Astrocyte (in vitro differentiated cells and primary cell): ENCODE data around the gene SCNN1B. TPM values are rescaled to one million over a fixed set of nuclear protein-coding genes. Genes with fewer than 3 reads are reported as not detected.

Experiments
- DNase-seq: peaks from one replicate; pipeline ENCODE4 v3.0.0-alpha.2; 2010; ENCODE audit warnings: low read depth
- FAIRE-seq: peaks from 2 replicates; lab custom pipeline; 2011; peaks lifted over from hg19 to GRCh38; lab: Jason Lieb, UNC
- H2AFZ ChIP-seq: 2 replicates; pipeline ENCODE4 v1.6.0; 2012; ENCODE audit warnings: low read depth, low read length, inconsistent platforms
- H3K27ac ChIP-seq: 2 replicates; pipeline ENCODE4 v1.5.1; 2011; ENCODE audit warnings: low read depth, low read length, inconsistent platforms
- H3K27me3 ChIP-seq: 2 replicates; pipeline ENCODE4 v1.6.0; 2011; ENCODE audit warnings: low read length, inconsistent platforms; ENCODE audit not compliant: insufficient read depth
- H3K36me3 ChIP-seq: 2 replicates; pipeline ENCODE4 v1.5.1; 2011; ENCODE audit warnings: low read length, inconsistent platforms; ENCODE audit not compliant: insufficient read depth
- H3K4me1 ChIP-seq: 2 replicates; pipeline ENCODE4 v1.5.1; 2011; ENCODE audit warnings: low read length, inconsistent platforms; ENCODE audit not compliant: insufficient read depth
- H3K4me2 ChIP-seq: 2 replicates; pipeline ENCODE4 v1.6.0; 2012; ENCODE audit warnings: low read length, inconsistent platforms
- H3K4me3 ChIP-seq: 2 replicates; pipeline ENCODE4 v1.5.1; 2011; ENCODE audit warnings: low read depth, mild to moderate bottlenecking, low read length, inconsistent platforms; ENCODE audit not compliant: insufficient read depth
- H3K79me2 ChIP-seq: 2 replicates; pipeline ENCODE4 v1.6.0; 2012; ENCODE audit warnings: mild to moderate bottlenecking, low read length, inconsistent platforms; ENCODE audit not compliant: insufficient read depth
- H3K9ac ChIP-seq: 2 replicates; pipeline ENCODE4 v1.6.0; 2012; ENCODE audit warnings: mild to moderate bottlenecking, low read length, inconsistent platforms
- H3K9me3 ChIP-seq: 2 replicates; pipeline ENCODE4 v1.5.1; 2012; ENCODE audit warnings: low read depth, mild to moderate bottlenecking, low read length, inconsistent platforms; ENCODE audit not compliant: insufficient read depth
- H4K20me1 ChIP-seq: 2 replicates; pipeline ENCODE4 v1.6.0; 2012; ENCODE audit warnings: low read length, inconsistent platforms; ENCODE audit not compliant: insufficient read depth
- H3K27ac Mint-ChIP-seq: one replicate; pipeline ENCODE4 v1.8.0; 2021; ENCODE audit warnings: mild to moderate bottlenecking, mixed read lengths; ENCODE audit not compliant: unreplicated experiment
- H3K27me3 Mint-ChIP-seq: one replicate; pipeline ENCODE4 v1.8.0; 2021; ENCODE audit warnings: low read depth, mixed read lengths; ENCODE audit not compliant: unreplicated experiment
- H3K36me3 Mint-ChIP-seq: one replicate; pipeline ENCODE4 v1.8.0; 2021; ENCODE audit warnings: low read depth, mixed read lengths; ENCODE audit not compliant: unreplicated experiment
- H3K4me1 Mint-ChIP-seq: one replicate; pipeline ENCODE4 v1.8.0; 2021; ENCODE audit warnings: low read depth, mixed read lengths; ENCODE audit not compliant: unreplicated experiment
- H3K4me3 Mint-ChIP-seq: one replicate; pipeline ENCODE4 v1.8.0; 2021; ENCODE audit warnings: mild to moderate bottlenecking, moderate library complexity, mixed read lengths; ENCODE audit not compliant: unreplicated experiment
- H3K9me3 Mint-ChIP-seq: one replicate; pipeline ENCODE4 v1.8.0; 2021; ENCODE audit warnings: mild to moderate bottlenecking, mixed read lengths; ENCODE audit not compliant: unreplicated experiment
- CTCF ChIP-seq: IDR thresholded peaks from 2 replicates; pipeline ENCODE4 v1.5.1; 2011; ENCODE audit warnings: low read depth, mild to moderate bottlenecking, inconsistent platforms, low read length, moderate library complexity; ENCODE audit not compliant: insufficient read depth
- EZH2 ChIP-seq: IDR thresholded peaks from 2 replicates; pipeline ENCODE4 v1.6.1; 2012; ENCODE audit warnings: mild to moderate bottlenecking, low read length, inconsistent platforms; ENCODE audit not compliant: insufficient read depth
- total RNA-seq: library from RNA; stranded (reverse); gene quantifications from 2 replicates; pipeline ENCODE4 v1.2.1, GENCODE V29; 2021

The SCNN1B gene
- total RNA-seq, 1 donor from 2014 or later = not detected

- FAIRE-seq (no peak), DNase-seq (no peak)
- Histone ChIP-seq H3K9me3 (no peaks in the 10 kb centered on the region), H3K79me2 (no peaks in the 10 kb centered on the region), H3K4me3 (no peak overlapping the region), H4K20me1 (no peaks in the 10 kb centered on the region), H3K27me3 (no peaks in the 10 kb centered on the region), H2AFZ (no peak overlapping the region), H3K9ac (no peak overlapping the region), H3K27ac (no peak overlapping the region), H3K4me1 (no peaks in the 10 kb centered on the region), H3K36me3 (no peaks in the 10 kb centered on the region), H3K4me2 (no peak overlapping the region)
- TF ChIP-seq CTCF (no peak), EZH2 (no peak)
- Mint-ChIP-seq H3K27ac (no peak overlapping the region), H3K4me1 (no peaks in the 10 kb centered on the region), H3K27me3 (peaks cover 38% of the 10 kb centered on the region), H3K9me3 (peaks cover 9% of the 10 kb centered on the region), H3K4me3 (no peak overlapping the region), H3K36me3 (no peaks in the 10 kb centered on the region)
Observed at GRCh38 chr16:23354246-23354645, 52.1 kb downstream of the SCNN1B start.

GRCh38 chr16:23355106-23355670 is 53.1 kb downstream of the SCNN1B start:
- H3K36me3 ChIP-seq = no peaks in the 10 kb centered on the region
- Mint-ChIP-seq H3K36me3 (no peaks in the 10 kb centered on the region), H3K27ac (no peak overlapping the region), H3K27me3 (peaks cover 34% of the 10 kb centered on the region), H3K4me3 (no peak overlapping the region), H3K4me1 (no peaks in the 10 kb centered on the region), H3K9me3 (peaks cover 9% of the 10 kb centered on the region)
- H4K20me1 ChIP-seq = no peaks in the 10 kb centered on the region
- H3K4me2 ChIP-seq = no peak overlapping the region
- H3K9ac ChIP-seq = no peak overlapping the region
- no peak overlapping the region for H3K4me3 ChIP-seq
- TF ChIP-seq EZH2 = no peak
- TF ChIP-seq CTCF = no peak
- no peaks in the 10 kb centered on the region for H3K9me3 ChIP-seq
- no peak for FAIRE-seq
- no peaks in the 10 kb centered on the region for H3K79me2 ChIP-seq
- H2AFZ ChIP-seq = no peak overlapping the region
- no peaks in the 10 kb centered on the region for H3K27me3 ChIP-seq
- no peak overlapping the region for H3K27ac ChIP-seq
- no peak for DNase-seq
- no peaks in the 10 kb centered on the region for H3K4me1 ChIP-seq

- H3K4me1 Mint-ChIP-seq = no peaks in the 10 kb centered on the region
- no peak overlapping the region for H3K27ac ChIP-seq
- H3K9ac ChIP-seq = no peak overlapping the region
- H4K20me1 ChIP-seq = no peaks in the 10 kb centered on the region
- H3K9me3 ChIP-seq = no peaks in the 10 kb centered on the region
- H3K4me2 ChIP-seq = no peak overlapping the region
- FAIRE-seq (no peak), DNase-seq (no peak)
- H3K9me3 Mint-ChIP-seq = peaks cover 9% of the 10 kb centered on the region
- H3K4me3 Mint-ChIP-seq = no peak overlapping the region
- no peaks in the 10 kb centered on the region for H3K36me3 ChIP-seq
- TF ChIP-seq CTCF (no peak), EZH2 (no peak)
- H3K36me3 Mint-ChIP-seq = no peaks in the 10 kb centered on the region
- H3K27me3 Mint-ChIP-seq = peaks cover 21% of the 10 kb centered on the region
- H3K27me3 ChIP-seq = no peaks in the 10 kb centered on the region
- no peak overlapping the region for H3K4me3 ChIP-seq
- H3K79me2 ChIP-seq = no peaks in the 10 kb centered on the region
- H3K4me1 ChIP-seq = no peaks in the 10 kb centered on the region
- no peak overlapping the region for H3K27ac Mint-ChIP-seq
- H2AFZ ChIP-seq = no peak overlapping the region
Observed at GRCh38 chr16:23356941-23357340, 54.8 kb downstream of the SCNN1B start.
